GM12891 (cell line): Measurements from ENCODE around the gene RASGRP3.

Experiments used
- PAX5 ChIP-seq: IDR thresholded peaks from 2 replicates; pipeline ENCODE4 v1.6.1; 2011; ENCODE audit warnings: low read length, moderate library complexity, mild to moderate bottlenecking; ENCODE audit not compliant: insufficient read depth, severe bottlenecking
- POLR2A ChIP-seq: IDR thresholded peaks from 2 replicates; pipeline ENCODE4 v1.6.1; 2011; ENCODE audit warnings: low read depth, low read length, control low read depth
- POLR2AphosphoS5 ChIP-seq: IDR thresholded peaks from 2 replicates; pipeline ENCODE4 v1.6.1; 2011; ENCODE audit warnings: low read depth, low read length, control low read depth
- POU2F2 ChIP-seq: IDR thresholded peaks from 2 replicates; pipeline ENCODE4 v1.6.1; 2011; ENCODE audit warnings: low read depth, mild to moderate bottlenecking, control low read depth, low read length, moderate library complexity
- SPI1 ChIP-seq: IDR thresholded peaks from 2 replicates; pipeline ENCODE4 v1.6.1; 2011; ENCODE audit warnings: low read depth, low read length, control low read depth
- TAF1 ChIP-seq: IDR thresholded peaks from 2 replicates; pipeline ENCODE4 v1.6.1; 2011; ENCODE audit warnings: low read depth, low read length, control low read depth

GRCh38 chr2:33589444-33589843, 113.0 kb downstream of the RASGRP3 start:
- TF ChIP-seq TAF1, result no peak
- TF ChIP-seq POLR2A, result no peak
- no peak for TF ChIP-seq PAX5
- TF ChIP-seq POLR2AphosphoS5, result no peak
- TF ChIP-seq SPI1, result no peak
- TF ChIP-seq POU2F2, result no peak
